HEK293 (cell line): ENCODE data around the gene CHPT1.
A peak's percentile ranks its signal among the peaks of the same experiment; 100 is the strongest.

Experiments
- ATF2 ChIP-seq: fragments of 450-650 bp; formaldehyde crosslinking; IDR thresholded peaks from 2 replicates; pipeline ENCODE4 v1.5.1; 2016; ENCODE audit warnings: missing biosample characterization, missing genetic modification characterization, low read depth
- GLIS1 ChIP-seq: fragments of 450-650 bp; formaldehyde crosslinking; IDR thresholded peaks from 2 replicates; pipeline ENCODE4 v1.5.1; 2016; ENCODE audit warnings: missing biosample characterization, missing genetic modification characterization
- GLIS2 ChIP-seq: fragments of 450-650 bp; formaldehyde crosslinking; IDR thresholded peaks from 2 replicates; pipeline ENCODE4 v1.5.1; 2016; ENCODE audit warnings: missing biosample characterization, missing genetic modification characterization
- HOXD13 ChIP-seq: sonication (generic); formaldehyde crosslinking; IDR thresholded peaks from 2 replicates; pipeline ENCODE4 v1.8.0; 2022; ENCODE audit warnings: missing genetic modification reagents, borderline replicate concordance
- KLF16 ChIP-seq: fragments of 450-650 bp; formaldehyde crosslinking; IDR thresholded peaks from 2 replicates; pipeline ENCODE4 v1.5.1; 2017; ENCODE audit warnings: missing biosample characterization, missing genetic modification characterization
- KLF8 ChIP-seq: fragments of 450-650 bp; formaldehyde crosslinking; IDR thresholded peaks from 2 replicates; pipeline ENCODE4 v1.5.1; 2016; ENCODE audit warnings: missing biosample characterization, missing genetic modification characterization
- PRDM4 ChIP-seq: fragments of 450-650 bp; formaldehyde crosslinking; IDR thresholded peaks from 2 replicates; pipeline ENCODE4 v1.5.1; 2017; ENCODE audit warnings: missing biosample characterization, missing genetic modification characterization
- TRIM28 ChIP-seq: IDR thresholded peaks from 2 replicates; pipeline ENCODE4 v1.6.1; 2011; ENCODE audit warnings: low read length, control low read depth, borderline replicate concordance
- YY1 ChIP-seq: fragments of 450-650 bp; formaldehyde crosslinking; IDR thresholded peaks from 2 replicates; pipeline ENCODE4 v1.5.1; 2018; ENCODE audit warnings: missing biosample characterization, missing genetic modification characterization
- ZBTB1 ChIP-seq: fragments of 450-650 bp; formaldehyde crosslinking; IDR thresholded peaks from 2 replicates; pipeline ENCODE4 v1.5.1; 2016; ENCODE audit warnings: missing biosample characterization, missing genetic modification characterization
- ZBTB17 ChIP-seq: fragments of 450-650 bp; formaldehyde crosslinking; IDR thresholded peaks from 2 replicates; pipeline ENCODE4 v1.5.1; 2016; ENCODE audit warnings: missing biosample characterization, missing genetic modification characterization
- ZBTB26 ChIP-seq: fragments of 450-650 bp; formaldehyde crosslinking; optimal IDR thresholded peaks from 2 replicates; pipeline ENCODE3; 2016; ENCODE audit warnings: missing biosample characterization, mild to moderate bottlenecking, missing genetic modification characterization
- ZBTB8A ChIP-seq: fragments of 450-650 bp; formaldehyde crosslinking; IDR thresholded peaks from 2 replicates; pipeline ENCODE4 v1.5.1; 2016; ENCODE audit warnings: missing biosample characterization, missing genetic modification characterization
- ZEB2 ChIP-seq: fragments of 450-650 bp; formaldehyde crosslinking; IDR thresholded peaks from 2 replicates; pipeline ENCODE4 v1.5.1; 2016; ENCODE audit warnings: missing biosample characterization, missing genetic modification characterization
- ZIC2 ChIP-seq: fragments of 450-650 bp; formaldehyde crosslinking; IDR thresholded peaks from 2 replicates; pipeline ENCODE4 v1.5.1; 2016; ENCODE audit warnings: missing biosample characterization, missing genetic modification characterization
- ZNF121 ChIP-seq: fragments of 450-650 bp; formaldehyde crosslinking; IDR thresholded peaks from 2 replicates; pipeline ENCODE4 v1.5.1; 2016; ENCODE audit warnings: missing biosample characterization, missing genetic modification characterization
- ZNF2 ChIP-seq: fragments of 450-650 bp; formaldehyde crosslinking; IDR thresholded peaks from 2 replicates; pipeline ENCODE4 v1.5.1; 2016; ENCODE audit warnings: missing biosample characterization, missing genetic modification characterization
- ZNF211 ChIP-seq: fragments of 450-650 bp; formaldehyde crosslinking; IDR thresholded peaks from 2 replicates; pipeline ENCODE4 v1.5.1; 2016; ENCODE audit warnings: low read depth, missing biosample characterization, missing genetic modification characterization
- ZNF23 ChIP-seq: fragments of 450-650 bp; formaldehyde crosslinking; IDR thresholded peaks from 2 replicates; pipeline ENCODE4 v1.5.1; 2016; ENCODE audit warnings: missing biosample characterization, missing genetic modification characterization, borderline replicate concordance
- ZNF248 ChIP-seq: fragments of 450-650 bp; formaldehyde crosslinking; IDR thresholded peaks from 2 replicates; pipeline ENCODE4 v1.5.1; 2017; ENCODE audit warnings: missing biosample characterization, missing genetic modification characterization
- ZNF350 ChIP-seq: fragments of 450-650 bp; formaldehyde crosslinking; IDR thresholded peaks from 2 replicates; pipeline ENCODE4 v1.5.0; 2017; ENCODE audit warnings: missing biosample characterization, mild to moderate bottlenecking, missing genetic modification characterization
- ZNF416 ChIP-seq: fragments of 450-650 bp; formaldehyde crosslinking; IDR thresholded peaks from 2 replicates; pipeline ENCODE4 v1.5.1; 2016; ENCODE audit warnings: missing biosample characterization, missing genetic modification characterization
- ZNF48 ChIP-seq: fragments of 450-650 bp; formaldehyde crosslinking; IDR thresholded peaks from 2 replicates; pipeline ENCODE4 v1.5.1; 2016; ENCODE audit warnings: missing biosample characterization, missing genetic modification characterization
- ZNF560 ChIP-seq: fragments of 450-650 bp; formaldehyde crosslinking; IDR thresholded peaks from 2 replicates; pipeline ENCODE4 v1.5.1; 2017; ENCODE audit warnings: missing biosample characterization, missing genetic modification characterization, borderline replicate concordance
- ZNF610 ChIP-seq: fragments of 450-650 bp; formaldehyde crosslinking; IDR thresholded peaks from 2 replicates; pipeline ENCODE4 v1.5.1; 2016; ENCODE audit warnings: missing biosample characterization, missing genetic modification characterization, borderline replicate concordance
- ZNF692 ChIP-seq: fragments of 450-650 bp; formaldehyde crosslinking; IDR thresholded peaks from 2 replicates; pipeline ENCODE4 v1.5.1; 2016; ENCODE audit warnings: missing biosample characterization, missing genetic modification characterization
- ZNF768 ChIP-seq: fragments of 450-650 bp; formaldehyde crosslinking; IDR thresholded peaks from 2 replicates; pipeline ENCODE4 v1.5.1; 2018; ENCODE audit warnings: missing biosample characterization, mild to moderate bottlenecking, missing genetic modification characterization
- ZNF785 ChIP-seq: fragments of 450-650 bp; formaldehyde crosslinking; IDR thresholded peaks from 2 replicates; pipeline ENCODE4 v1.5.1; 2016; ENCODE audit warnings: missing biosample characterization, missing genetic modification characterization
- ZNF792 ChIP-seq: fragments of 450-650 bp; formaldehyde crosslinking; IDR thresholded peaks from 2 replicates; pipeline ENCODE4 v1.5.1; 2016; ENCODE audit warnings: missing biosample characterization, missing genetic modification characterization
- ZNF843 ChIP-seq: fragments of 450-650 bp; formaldehyde crosslinking; IDR thresholded peaks from 2 replicates; pipeline ENCODE4 v1.5.1; 2016; ENCODE audit warnings: missing biosample characterization, missing genetic modification characterization
- ZSCAN4 ChIP-seq: fragments of 450-650 bp; formaldehyde crosslinking; IDR thresholded peaks from 2 replicates; pipeline ENCODE4 v1.5.1; 2017; ENCODE audit warnings: missing biosample characterization, missing genetic modification characterization
- TF ChIP-seq, protein P1 (sequence below): fragments of 450-650 bp; formaldehyde crosslinking; IDR thresholded peaks from 2 replicates; pipeline ENCODE4 v1.5.1; 2016; ENCODE audit warnings: missing biosample characterization, missing genetic modification characterization

The CHPT1 gene

DNA sequence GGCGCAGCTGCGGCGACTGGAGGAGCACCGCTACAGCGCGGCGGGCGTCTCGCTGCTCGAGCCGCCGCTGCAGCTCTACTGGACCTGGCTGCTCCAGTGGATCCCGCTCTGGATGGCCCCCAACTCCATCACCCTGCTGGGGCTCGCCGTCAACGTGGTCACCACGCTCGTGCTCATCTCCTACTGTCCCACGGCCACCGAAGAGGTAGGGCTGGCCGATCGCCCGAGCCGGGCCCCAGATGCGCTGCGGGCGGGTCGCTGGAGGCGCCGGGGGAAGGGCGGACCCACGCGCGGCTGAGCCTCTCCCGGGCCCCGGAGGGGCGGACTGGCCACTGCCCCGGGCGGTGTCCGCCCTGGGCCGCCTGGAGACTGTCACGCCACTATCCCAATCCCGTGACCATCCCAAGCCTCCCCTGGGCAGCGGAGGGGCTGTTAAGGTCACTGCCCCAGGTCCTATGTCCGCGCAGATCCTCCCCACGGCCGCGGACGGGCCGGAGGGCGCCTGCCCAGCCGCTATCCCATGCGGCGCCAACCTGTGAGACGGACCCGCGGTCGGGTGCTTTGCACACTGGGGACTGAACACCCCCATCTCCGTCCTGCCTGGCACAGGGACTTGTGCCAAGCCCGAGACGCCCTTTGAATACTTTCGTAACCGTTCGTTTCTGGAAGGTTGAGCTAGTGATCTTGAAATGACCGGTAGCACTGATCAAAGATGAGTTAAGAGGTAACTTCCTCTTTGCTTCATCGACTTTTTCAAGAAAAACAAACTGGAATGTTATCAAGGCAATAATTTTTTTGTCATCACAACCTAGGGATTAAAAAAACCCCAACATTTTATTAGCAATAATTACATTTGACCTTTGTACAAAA lies 725 bp downstream of the CHPT1 start (continued):
- TF ChIP-seq ATF2 (tag by site-specific recombination) (no peak), KLF8 (tag by site-specific recombination) (peak; percentile 84; the same call in 1 of the 2 replicates), ZNF248 (tag by site-specific recombination) (no peak), ZNF560 (tag by site-specific recombination) (no peak), ZNF211 (tag by site-specific recombination) (no peak), ZNF416 (tag by site-specific recombination) (no peak), ZNF121 (tag by site-specific recombination) (no peak), TRIM28 (no peak), ZNF843 (tag by site-specific recombination) (no peak), ZEB2 (no peak), ZBTB26 (tag by site-specific recombination) (peak; percentile 66), ZNF23 (tag by site-specific recombination) (no peak), ZSCAN4 (tag by site-specific recombination) (no peak), ZNF792 (tag by site-specific recombination) (no peak), ZNF2 (tag by site-specific recombination) (no peak), ZBTB1 (tag by site-specific recombination) (no peak), YY1 (tag by site-specific recombination) (peak; percentile 13; the same call in 1 of the 2 replicates), ZNF48 (tag by site-specific recombination) (no peak), KLF16 (tag by site-specific recombination) (no peak; the same call in 1 of the 2 replicates), ZBTB17 (tag by site-specific recombination) (no peak), PRDM4 (peak; percentile 71), ZNF768 (tag by site-specific recombination) (no peak), GLIS2 (tag by site-specific recombination) (peak; percentile 30; the same call in 1 of the 2 replicates), ZNF785 (tag by site-specific recombination) (no peak), ZIC2 (tag by site-specific recombination) (no peak), ZNF350 (tag by site-specific recombination) (no peak), ZBTB8A (tag by site-specific recombination) (0 out of 2 replicates have a peak, but pooled peaks have one; percentile 20), ZNF692 (tag by site-specific recombination) (0 out of 2 replicates have a peak, but pooled peaks have one; percentile 14), ZNF610 (tag by site-specific recombination) (no peak), GLIS1 (tag by site-specific recombination) (no peak), HOXD13 (no peak)
- TF ChIP-seq, protein P1, sequence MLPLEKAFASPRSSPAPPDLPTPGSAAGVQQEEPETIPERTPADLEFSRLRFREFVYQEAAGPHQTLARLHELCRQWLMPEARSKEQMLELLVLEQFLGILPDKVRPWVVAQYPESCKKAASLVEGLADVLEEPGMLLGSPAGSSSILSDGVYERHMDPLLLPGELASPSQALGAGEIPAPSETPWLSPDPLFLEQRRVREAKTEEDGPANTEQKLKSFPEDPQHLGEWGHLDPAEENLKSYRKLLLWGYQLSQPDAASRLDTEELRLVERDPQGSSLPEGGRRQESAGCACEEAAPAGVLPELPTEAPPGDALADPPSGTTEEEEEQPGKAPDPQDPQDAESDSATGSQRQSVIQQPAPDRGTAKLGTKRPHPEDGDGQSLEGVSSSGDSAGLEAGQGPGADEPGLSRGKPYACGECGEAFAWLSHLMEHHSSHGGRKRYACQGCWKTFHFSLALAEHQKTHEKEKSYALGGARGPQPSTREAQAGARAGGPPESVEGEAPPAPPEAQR (tag by site-specific recombination), result no peak
